ENCODE results near the gene PRSS53.

GRCh38 chr16:31130899-31131298 is 42.2 kb upstream of the PRSS53 start:
- TF ChIP-seq CTCF (conservative IDR thresholded peaks at IDR 0.05; ENCODE audit: low read length) (no peak), EZH2phosphoT487 (IDR thresholded peaks at IDR 0.05; ENCODE audit: borderline replicate concordance, low read depth, low read length) (no peak)
